Pulmonary artery endothelial cell (primary cell): ENCODE data around the gene EYA2. TPM values are rescaled to one million over a fixed set of nuclear protein-coding genes. Genes with fewer than 3 reads are reported as not detected.

ENCODE experiments used
- DNase-seq: peaks from one replicate; pipeline ENCODE4 v3.0.0-alpha.2; 2011; ENCODE audit warnings: low read depth, low spot score
- total RNA-seq: library from RNA; depleted of rRNA; stranded (reverse); fragments of >200 nt; gene quantifications from 2 replicates; pipeline ENCODE4 v1.2.3, GENCODE V29; 2014

The EYA2 gene
- total RNA-seq, 1 donor from 2014 or later = not detected

DNA sequence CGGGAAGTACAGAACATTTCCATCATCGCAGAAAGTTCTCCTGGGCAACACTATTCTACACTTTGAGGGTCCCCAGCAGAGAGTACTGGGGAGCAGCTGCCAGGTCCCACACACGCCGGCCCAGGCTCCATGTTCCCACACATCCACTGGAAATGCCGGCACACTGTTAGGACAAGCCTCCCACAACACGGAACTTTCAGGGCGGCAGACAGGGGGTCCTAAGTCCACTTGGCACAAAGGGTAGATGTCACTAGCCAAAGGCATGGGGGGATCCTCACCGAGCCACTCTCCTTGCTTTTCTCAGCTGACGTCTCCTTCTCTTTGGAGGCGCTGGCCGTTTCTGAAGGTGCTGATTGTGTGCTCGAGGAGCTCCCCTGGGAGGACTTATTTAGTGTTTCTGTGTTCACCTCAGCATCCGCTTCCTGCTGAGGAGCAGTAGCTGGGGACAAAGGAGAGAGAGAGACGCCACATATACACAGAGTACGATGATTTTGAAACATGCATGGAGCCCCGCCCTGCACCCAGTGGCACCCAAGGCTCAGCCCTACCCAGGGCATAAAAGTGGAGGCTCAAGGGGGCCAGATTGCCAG lies 326.5 kb downstream of the EYA2 start:
- no peak for DNase-seq

GRCh38 chr20:47222468-47223119 lies 328.0 kb downstream of the EYA2 start:
- DNase-seq = no peak

DNA sequence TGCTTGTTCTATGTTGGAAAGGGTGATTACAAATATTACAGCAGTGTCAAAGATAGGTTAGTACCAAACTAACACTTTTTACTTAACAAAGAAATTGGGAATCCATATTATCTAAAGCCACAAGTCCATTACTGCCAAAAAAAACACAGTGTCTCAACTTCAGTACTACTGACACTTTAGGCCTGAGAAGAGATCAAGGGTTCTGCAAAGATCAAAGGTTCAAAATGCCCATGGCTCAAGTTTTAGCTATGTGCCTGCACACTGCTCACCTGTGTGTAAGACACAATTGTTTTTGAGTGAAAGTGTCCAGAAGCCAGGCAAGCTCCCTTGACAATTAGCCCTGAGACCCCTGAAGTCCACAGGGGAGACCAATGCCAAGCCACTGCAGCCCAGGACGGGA lies 329.3 kb downstream of the EYA2 start:
- DNase-seq = no peak

GRCh38 chr20:47224300-47224791 lies 329.7 kb downstream of the EYA2 start:
- no peak for DNase-seq

DNA sequence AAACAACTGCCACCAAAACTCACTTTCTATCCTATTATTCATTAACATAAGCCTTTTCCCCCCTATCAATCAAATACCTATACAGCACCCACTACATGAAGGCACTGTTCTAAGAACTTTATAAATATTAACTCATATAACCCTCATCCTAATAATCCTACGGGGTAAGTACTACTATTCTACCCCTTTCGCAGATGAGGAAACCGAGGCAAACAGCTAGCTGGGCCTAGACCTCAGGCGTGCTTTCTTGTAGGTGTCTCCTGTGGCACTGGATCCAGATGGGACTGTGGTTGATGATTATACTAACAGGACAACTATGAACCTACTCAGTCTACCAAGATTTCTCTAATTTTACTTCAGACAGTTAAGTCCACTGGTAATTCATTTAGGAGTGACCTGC lies 330.2 kb downstream of the EYA2 start:
- no peak for DNase-seq

DNA sequence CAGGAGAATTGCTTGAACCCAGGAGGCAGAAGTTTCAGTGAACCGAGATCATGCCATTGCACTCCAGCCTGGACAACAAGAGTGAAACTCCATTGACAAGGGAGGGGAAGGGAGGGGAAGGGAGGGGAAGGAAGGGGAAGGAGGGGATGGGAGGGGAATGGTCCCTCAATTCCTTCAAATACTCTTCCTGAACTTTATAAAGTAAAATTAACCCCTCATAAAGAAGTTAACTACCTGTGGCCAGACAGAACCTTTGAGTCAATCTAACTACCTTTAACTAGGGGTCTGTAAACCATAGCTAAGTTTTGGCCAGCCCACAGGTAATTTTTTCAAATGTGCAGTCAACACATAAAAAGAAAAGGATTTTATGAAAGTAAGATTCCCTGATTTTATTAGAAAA lies 330.8 kb downstream of the EYA2 start:
- DNase-seq = no peak

DNA sequence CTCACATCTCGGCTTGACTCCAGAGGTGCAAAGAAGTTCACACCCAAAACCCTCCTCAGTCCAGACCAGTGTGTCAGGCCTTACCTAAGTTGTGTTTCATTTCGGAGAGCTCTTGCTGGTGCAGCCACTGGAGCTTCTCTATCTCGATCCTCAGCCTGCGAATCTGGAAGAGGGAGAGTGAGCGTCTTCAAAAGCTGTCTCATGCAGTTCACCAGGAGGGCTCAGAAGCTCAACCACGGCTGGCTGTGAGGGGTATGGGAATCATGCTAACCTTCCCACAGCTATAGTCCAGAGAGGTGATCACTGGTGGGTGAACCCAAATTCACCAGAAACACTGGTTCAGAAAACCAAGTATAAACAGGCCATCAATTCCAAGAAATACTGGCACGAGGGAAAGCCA lies 332.5 kb downstream of the EYA2 start:
- no peak for DNase-seq

- DNase-seq = no peak
Observed at GRCh38 chr20:47227576-47227975, 332.9 kb downstream of the EYA2 start.

GRCh38 chr20:47228654-47229053 lies 334.0 kb downstream of the EYA2 start:
- no peak for DNase-seq

DNA sequence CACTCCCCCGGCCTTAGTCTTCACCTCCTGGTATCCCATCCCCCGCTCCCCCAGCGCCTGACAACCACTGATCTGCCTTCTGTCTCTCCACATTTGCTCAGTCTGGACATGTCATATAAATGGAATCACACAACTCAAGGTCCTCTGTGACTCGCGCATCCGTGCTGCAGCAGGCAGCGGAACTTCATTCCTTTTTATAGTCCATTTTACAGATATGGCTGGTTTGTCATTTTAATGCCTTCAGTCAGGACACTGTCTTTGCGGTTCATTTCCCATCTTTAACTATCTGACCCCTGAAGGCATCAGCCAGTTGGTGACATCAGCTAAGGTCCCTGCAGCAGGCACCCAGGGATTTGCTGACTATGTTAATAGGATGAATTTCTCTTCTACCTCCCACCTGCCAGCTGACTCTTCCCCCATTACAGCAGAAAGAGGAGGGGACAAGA lies 336.2 kb downstream of the EYA2 start:
- DNase-seq = no peak

DNA sequence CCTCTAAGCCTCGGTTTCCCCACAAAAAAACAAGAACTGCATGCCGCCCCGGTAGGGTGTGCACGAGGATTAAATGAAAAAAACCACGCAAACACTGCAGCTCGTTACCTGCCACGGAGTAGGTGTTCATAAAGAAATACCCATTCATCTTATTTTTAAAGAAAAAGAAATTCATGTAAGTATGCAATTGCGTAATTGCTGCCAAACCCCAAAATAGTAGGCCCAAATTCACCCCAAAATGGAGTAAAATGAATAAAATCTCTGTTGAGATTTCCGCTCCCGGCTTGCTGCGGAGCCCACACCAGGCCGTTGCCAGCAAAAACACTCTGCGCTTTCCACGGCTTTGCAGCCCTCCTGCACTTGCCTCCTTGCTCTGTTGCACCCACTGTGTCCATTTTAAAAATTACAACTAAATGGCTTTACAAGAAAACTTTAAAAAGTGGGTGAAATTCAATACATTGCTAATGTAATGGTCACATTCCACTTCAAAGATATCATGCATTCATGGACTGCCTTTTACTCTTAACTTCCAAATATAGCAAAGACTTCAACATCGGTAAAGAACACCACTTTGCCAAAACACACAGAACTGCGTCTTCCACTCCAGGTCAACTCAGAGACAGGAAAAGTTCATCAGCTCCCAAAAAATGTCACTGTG lies 336.9 kb downstream of the EYA2 start:
- no peak for DNase-seq

DNA sequence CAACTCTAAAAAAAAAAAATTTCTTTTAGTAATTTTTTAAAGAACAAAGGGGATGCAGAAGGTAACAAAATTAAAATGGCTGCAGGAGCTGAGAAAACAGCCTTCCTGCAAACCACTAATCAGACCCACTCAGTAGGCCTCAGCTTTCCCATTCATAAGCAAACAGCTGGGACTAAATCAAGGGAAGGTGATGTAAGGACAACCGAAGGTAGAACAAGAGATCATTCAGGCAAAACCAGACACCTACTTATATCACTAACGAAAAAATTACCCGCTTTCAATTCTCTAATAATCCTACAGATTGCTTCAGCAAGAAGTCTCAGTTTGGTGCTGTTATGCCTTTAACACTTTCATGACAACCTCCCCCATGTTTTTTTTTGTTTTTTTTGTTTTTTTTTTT lies 337.9 kb downstream of the EYA2 start:
- no peak for DNase-seq

DNA sequence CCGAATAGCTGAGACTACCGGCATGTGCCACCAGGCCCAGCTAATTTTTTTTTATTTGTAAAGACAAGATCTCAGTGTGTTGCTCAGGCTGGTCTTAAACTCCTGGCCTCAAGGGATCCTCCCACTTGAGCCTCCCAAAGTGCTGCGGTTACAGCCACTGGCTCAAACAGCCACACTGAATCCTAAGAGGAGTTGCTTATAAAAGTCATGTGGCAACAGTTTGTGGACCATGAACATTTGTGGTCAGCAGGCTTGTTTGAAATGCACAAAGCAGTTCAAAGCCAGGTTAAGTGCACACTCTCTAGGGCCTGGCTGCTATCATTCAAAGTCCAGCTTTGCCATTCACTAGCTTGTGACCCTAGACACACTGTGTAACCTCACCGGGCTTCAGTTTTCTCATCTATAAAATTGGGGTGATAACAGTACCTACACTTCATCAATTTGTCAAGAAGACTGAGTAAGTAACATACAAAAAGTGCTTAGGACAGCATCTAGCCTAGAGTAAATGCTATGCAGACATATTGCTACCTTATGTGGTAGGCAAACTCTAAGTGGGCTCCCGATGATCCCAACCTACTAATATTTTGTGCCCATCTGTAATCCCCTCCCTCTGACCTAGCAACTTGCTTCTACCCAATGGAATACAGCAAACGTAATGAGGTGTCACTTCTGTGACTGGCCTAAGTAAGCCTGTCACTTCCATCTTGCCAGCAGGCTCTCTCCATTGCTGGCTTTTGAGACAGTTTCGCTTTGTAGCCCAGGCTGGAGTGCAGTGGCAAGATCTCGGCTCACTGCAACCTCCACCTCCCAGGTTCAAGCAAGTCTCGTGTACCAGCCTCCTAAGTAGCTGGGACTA lies 338.9 kb downstream of the EYA2 start:
- no peak for DNase-seq

GRCh38 chr20:47235111-47235510 lies 340.5 kb downstream of the EYA2 start:
- no peak for DNase-seq

- no peak for DNase-seq
Observed at GRCh38 chr20:47235853-47236638, 341.4 kb downstream of the EYA2 start.

- no peak for DNase-seq
Observed at GRCh38 chr20:47236639-47236900, 341.9 kb downstream of the EYA2 start.

GRCh38 chr20:47237715-47238114 lies 343.1 kb downstream of the EYA2 start:
- DNase-seq = no peak
